ENCODE measurements around the gene HNRNPA0. TPM values are rescaled to one million over a fixed set of nuclear protein-coding genes. Genes with fewer than 3 reads are reported as not detected.

The HNRNPA0 gene
- polyA plus RNA-seq, 1 donor from 2014 or later = 80.3 TPM

GRCh38 chr5:137741718-137742117 lies 12.4 kb downstream of the HNRNPA0 start:
- Histone ChIP-seq H2AFZ (ENCODE audit: low read depth, low read length) (no peak overlapping the region), H3K79me2 (replicated peaks; ENCODE audit: insufficient read depth, low read length) (no peaks in the 10 kb centered on the region), H3F3A (ENCODE audit: insufficient read depth, low read length, poor library complexity, severe bottlenecking) (no peaks in the 10 kb centered on the region), H3K4me3 (ENCODE audit: low read length) (no peak overlapping the region), H3K27ac (ENCODE audit: low read length) (no peak overlapping the region), H3K9ac (ENCODE audit: low read length) (no peak overlapping the region), H3K4me2 (ENCODE audit: low read length) (no peak overlapping the region), H3K9me2 (ENCODE audit: insufficient read depth, low read length) (no peaks in the 10 kb centered on the region), H3K9me3 (ENCODE audit: low read length) (no peaks in the 10 kb centered on the region), H3K27me3 (ENCODE audit: insufficient read depth, low read depth, low read length) (no peaks in the 10 kb centered on the region), H4K20me1 (ENCODE audit: insufficient read depth) (no peaks in the 10 kb centered on the region), H3K36me3 (ENCODE audit: insufficient read depth, low read length) (no peaks in the 10 kb centered on the region)
- no peak for TF ChIP-seq RAD21 (conservative IDR thresholded peaks at IDR 0.05)
- TF ChIP-seq REST (IDR thresholded peaks at IDR 0.05; ENCODE audit: borderline replicate concordance) = no peak

- no peak overlapping the region for H3K4me3 ChIP-seq (ENCODE audit: low read length)
- H3K9me3 ChIP-seq (ENCODE audit: low read length) = no peaks in the 10 kb centered on the region
- peaks cover 5% of the 10 kb centered on the region for H3F3A ChIP-seq (ENCODE audit: insufficient read depth, low read length, poor library complexity, severe bottlenecking)
- H3K9ac ChIP-seq (ENCODE audit: low read length) = no peak overlapping the region
- H3K36me3 ChIP-seq (ENCODE audit: insufficient read depth, low read length) = no peaks in the 10 kb centered on the region
- H3K27ac ChIP-seq (ENCODE audit: low read length) = no peak overlapping the region
- H3K27me3 ChIP-seq (ENCODE audit: insufficient read depth, low read depth, low read length) = no peaks in the 10 kb centered on the region
- TF ChIP-seq REST (IDR thresholded peaks at IDR 0.05; ENCODE audit: borderline replicate concordance) (no peak), RAD21 (conservative IDR thresholded peaks at IDR 0.05) (no peak), POLR2AphosphoS5 (IDR thresholded peaks at IDR 0.05) (no peak), TAF1 (IDR thresholded peaks at IDR 0.05; ENCODE audit: low read depth) (no peak), SMC3 (conservative IDR thresholded peaks at IDR 0.05; ENCODE audit: poor library complexity) (no peak), MXI1 (conservative IDR thresholded peaks at IDR 0.05; ENCODE audit: poor library complexity, severe bottlenecking) (no peak), CTCF (IDR thresholded peaks at IDR 0.05; ENCODE audit: poor library complexity, severe bottlenecking) (no peak)
- no peaks in the 10 kb centered on the region for H3K9me2 ChIP-seq (ENCODE audit: insufficient read depth, low read length)
- no peaks in the 10 kb centered on the region for H3K79me2 ChIP-seq (replicated peaks; ENCODE audit: insufficient read depth, low read length)
- no peak overlapping the region for H3K4me2 ChIP-seq (ENCODE audit: low read length)
- H2AFZ ChIP-seq (ENCODE audit: low read depth, low read length) = no peak overlapping the region
- no peaks in the 10 kb centered on the region for H4K20me1 ChIP-seq (ENCODE audit: insufficient read depth)
Observed at GRCh38 chr5:137739737-137740136, 14.4 kb downstream of the HNRNPA0 start.
